Stimulated activated CD8-positive, alpha-beta memory T cell treated with anti-CD3 and anti-CD28 coated beads, Interleukin-7, amount 100 ng/mL, for 1 hour (primary cell): ENCODE measurements around the gene LIG3.
"Not testable (repeated sequence)": the region's sequence is repeated elsewhere in the genome, so short reads cannot be mapped to it uniquely, and the experiment has no call there.

Experiments
- DNase-seq, 2 donors: peaks; one replicate each; pipeline ENCODE4 v3.0.0-alpha.2; 2020; ENCODE audit warnings: low read depth in 2 of 2

LIG3 gene

GRCh38 chr17:34980353-34980680, at the start of gene LIG3:
TSS of gene LIG3 (plus strand) at chr17:34980512. CDS start at chr17:34983006, 2,494 bp downstream.
- peak; percentile 82 to 86 for DNase-seq

- not testable (repeated sequence) for DNase-seq
Measured at GRCh38 chr17:34950780-34951179, 29.5 kb upstream of the LIG3 start.

GRCh38 chr17:34958438-34958837, 21.9 kb upstream of the LIG3 start:
- no peak for DNase-seq

GRCh38 chr17:34961093-34961911, 19.0 kb upstream of the LIG3 start, which contains the start of the genes CCT6B and ZNF830:
TSS of gene CCT6B (minus strand) at chr17:34961460. CDS start at chr17:34961393, 67 bp downstream.
TSS of gene ZNF830 (plus strand) at chr17:34961540. CDS start at chr17:34961567, 27 bp downstream.
- peak; percentile 74 to 75 for DNase-seq

- no peak for DNase-seq
Measured at GRCh38 chr17:34974179-34974578, 6.1 kb upstream of the LIG3 start.

- no peak for DNase-seq
Measured at GRCh38 chr17:34974794-34975785, 5.2 kb upstream of the LIG3 start.

- DNase-seq: no peak
Measured at GRCh38 chr17:34979153-34979552, 1.2 kb upstream of the LIG3 start.

GRCh38 chr17:34979650-34980352, 511 bp upstream of the LIG3 start:
- no peak for DNase-seq

- peak; percentile 51 to 56 for DNase-seq
Measured at GRCh38 chr17:34980681-34981537, 597 bp downstream of the LIG3 start.

- DNase-seq: no peak
Measured at GRCh38 chr17:34981538-34982241, 1.4 kb downstream of the LIG3 start.

- no peak for DNase-seq
Measured at GRCh38 chr17:34987232-34987631, 6.9 kb downstream of the LIG3 start.

GRCh38 chr17:34988644-34989043, 8.3 kb downstream of the LIG3 start:
- no peak for DNase-seq

- no peak for DNase-seq
Measured at GRCh38 chr17:34989473-34989872, 9.2 kb downstream of the LIG3 start.

GRCh38 chr17:34990921-34991365, 10.6 kb downstream of the LIG3 start:
- no peak for DNase-seq

GRCh38 chr17:34991606-34992005, 11.3 kb downstream of the LIG3 start:
- no peak for DNase-seq

GRCh38 chr17:34993031-34993430, 12.7 kb downstream of the LIG3 start:
- DNase-seq: no peak

GRCh38 chr17:34996422-34997285, 16.3 kb downstream of the LIG3 start:
- no peak for DNase-seq

GRCh38 chr17:34997355-34997862, 17.1 kb downstream of the LIG3 start:
- DNase-seq: no peak

- peak; percentile 52 to 65 for DNase-seq
Measured at GRCh38 chr17:34998205-34998604, 17.9 kb downstream of the LIG3 start.
